Endothelial cell (in vitro differentiated cells): ENCODE measurements around the gene SEZ6. TPM values are rescaled to one million over a fixed set of nuclear protein-coding genes. Genes with fewer than 3 reads are reported as not detected.

Experiments used
- DNase-seq: peaks from one replicate; pipeline ENCODE4 v3.0.0; 2021; ENCODE audit warnings: low spot score
- H3K27ac Mint-ChIP-seq: one replicate; pipeline ENCODE4 v1.8.0; 2021; ENCODE audit warnings: mixed read lengths, inconsistent platforms; ENCODE audit not compliant: unreplicated experiment
- H3K27me3 Mint-ChIP-seq: one replicate; pipeline ENCODE4 v1.8.0; 2021; ENCODE audit warnings: mild to moderate bottlenecking, moderate library complexity, mixed read lengths, inconsistent platforms; ENCODE audit not compliant: unreplicated experiment
- H3K36me3 Mint-ChIP-seq: one replicate; pipeline ENCODE4 v1.8.0; 2021; ENCODE audit warnings: mild to moderate bottlenecking, low read depth, mixed read lengths, inconsistent platforms; ENCODE audit not compliant: unreplicated experiment
- H3K4me1 Mint-ChIP-seq: one replicate; pipeline ENCODE4 v1.8.0; 2021; ENCODE audit warnings: mild to moderate bottlenecking, mixed read lengths, inconsistent platforms; ENCODE audit not compliant: unreplicated experiment
- H3K4me3 Mint-ChIP-seq: one replicate; pipeline ENCODE4 v1.8.0; 2021; ENCODE audit warnings: mild to moderate bottlenecking, mixed read lengths, inconsistent platforms; ENCODE audit not compliant: unreplicated experiment
- H3K9me3 Mint-ChIP-seq: one replicate; pipeline ENCODE4 v1.8.0; 2021; ENCODE audit warnings: mixed read lengths, inconsistent platforms; ENCODE audit not compliant: unreplicated experiment
- total RNA-seq: library from RNA; stranded (reverse); fragmentation: NEBNext Ultra II Directional; extraction: Animal tissue kit (Norgen Biotek cat#: 25700); gene quantifications from one replicate; pipeline ENCODE4 v1.2.1, GENCODE V29; 2021; ENCODE audit not compliant: unreplicated experiment
- TF ChIP-seq, protein P1 (sequence below): fragments of 200-600 bp; sonication (generic); IDR thresholded peaks from one replicate; pipeline ENCODE4 v1.5.0; 2021; ENCODE audit warnings: antibody characterized with exemption; ENCODE audit not compliant: unreplicated experiment

The SEZ6 gene
- total RNA-seq, 1 donor from 2014 or later, result 0.10 TPM

DNA sequence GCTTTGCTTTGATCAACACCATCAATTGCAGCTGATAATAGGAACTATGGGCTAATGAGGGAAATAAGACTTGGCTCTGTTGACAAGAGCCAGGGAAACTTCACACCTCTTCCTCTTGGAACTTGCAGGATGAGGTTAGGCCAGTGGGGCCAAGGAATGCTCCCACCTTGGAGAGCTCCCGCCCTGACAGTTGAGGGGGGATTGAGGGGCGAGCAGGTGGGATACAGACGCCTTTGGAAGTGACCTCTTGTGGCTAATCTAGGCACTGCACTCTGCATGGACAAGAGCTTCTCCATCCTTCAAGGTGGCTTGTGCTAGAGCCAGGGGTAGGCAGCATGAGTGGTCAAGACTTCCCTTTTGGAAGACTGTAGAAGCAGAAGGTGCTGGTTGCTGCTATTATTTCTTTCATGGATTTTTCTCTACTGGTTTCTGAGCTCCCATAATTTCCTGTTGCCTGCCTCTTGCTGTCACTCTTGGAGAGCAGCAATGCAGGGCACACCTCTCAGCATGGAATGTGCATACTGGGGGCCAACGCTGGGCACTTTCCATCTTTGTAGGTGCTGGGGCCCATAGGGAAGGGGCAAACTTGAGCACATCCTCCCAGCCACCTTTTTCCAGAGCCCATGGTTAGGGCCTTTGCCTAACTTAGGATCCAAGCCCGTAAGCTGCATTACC lies 52.3 kb downstream of the SEZ6 start:
- H3K4me3 Mint-ChIP-seq, result no peak overlapping the region
- H3K9me3 Mint-ChIP-seq, result no peaks in the 10 kb centered on the region
- DNase-seq, result peak; percentile 71
- TF ChIP-seq, protein P1, sequence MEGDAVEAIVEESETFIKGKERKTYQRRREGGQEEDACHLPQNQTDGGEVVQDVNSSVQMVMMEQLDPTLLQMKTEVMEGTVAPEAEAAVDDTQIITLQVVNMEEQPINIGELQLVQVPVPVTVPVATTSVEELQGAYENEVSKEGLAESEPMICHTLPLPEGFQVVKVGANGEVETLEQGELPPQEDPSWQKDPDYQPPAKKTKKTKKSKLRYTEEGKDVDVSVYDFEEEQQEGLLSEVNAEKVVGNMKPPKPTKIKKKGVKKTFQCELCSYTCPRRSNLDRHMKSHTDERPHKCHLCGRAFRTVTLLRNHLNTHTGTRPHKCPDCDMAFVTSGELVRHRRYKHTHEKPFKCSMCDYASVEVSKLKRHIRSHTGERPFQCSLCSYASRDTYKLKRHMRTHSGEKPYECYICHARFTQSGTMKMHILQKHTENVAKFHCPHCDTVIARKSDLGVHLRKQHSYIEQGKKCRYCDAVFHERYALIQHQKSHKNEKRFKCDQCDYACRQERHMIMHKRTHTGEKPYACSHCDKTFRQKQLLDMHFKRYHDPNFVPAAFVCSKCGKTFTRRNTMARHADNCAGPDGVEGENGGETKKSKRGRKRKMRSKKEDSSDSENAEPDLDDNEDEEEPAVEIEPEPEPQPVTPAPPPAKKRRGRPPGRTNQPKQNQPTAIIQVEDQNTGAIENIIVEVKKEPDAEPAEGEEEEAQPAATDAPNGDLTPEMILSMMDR, result peak; percentile 88
- H3K27ac Mint-ChIP-seq, result no peak overlapping the region
- peaks cover under 1% of the 10 kb centered on the region for H3K4me1 Mint-ChIP-seq
- peaks cover 2% of the 10 kb centered on the region for H3K27me3 Mint-ChIP-seq
- peaks cover 8% of the 10 kb centered on the region for H3K36me3 Mint-ChIP-seq

GRCh38 chr17:28951991-28952975 lies 53.5 kb downstream of the SEZ6 start:
- H3K36me3 Mint-ChIP-seq, result peaks cover 18% of the 10 kb centered on the region
- H3K9me3 Mint-ChIP-seq, result no peaks in the 10 kb centered on the region
- H3K27me3 Mint-ChIP-seq, result peaks cover 2% of the 10 kb centered on the region
- no peak overlapping the region for H3K4me3 Mint-ChIP-seq
- DNase-seq, result peak; percentile 85
- TF ChIP-seq, protein P1, result no peak
- peaks cover 11% of the 10 kb centered on the region for H3K4me1 Mint-ChIP-seq
- H3K27ac Mint-ChIP-seq, result no peak overlapping the region

GRCh38 chr17:28951428-28951990 lies 54.3 kb downstream of the SEZ6 start, which contains the start of gene PHF12:
Gene PHF12 (minus strand): TSS chr17:28951518. CDS start chr17:28950960, 558 bp downstream.
- Mint-ChIP-seq H3K4me1 (peaks cover 11% of the 10 kb centered on the region), H3K36me3 (peaks cover 18% of the 10 kb centered on the region), H3K9me3 (no peaks in the 10 kb centered on the region), H3K4me3 (peak within 1 kb of the TSS; percentile 94), H3K27me3 (peaks cover 2% of the 10 kb centered on the region), H3K27ac (no peak within 1 kb of the TSS)
- peak; percentile 98 for DNase-seq
- TF ChIP-seq, protein P1, result no peak

GRCh38 chr17:28950752-28951427 lies 54.9 kb downstream of the SEZ6 start:
- peaks cover 2% of the 10 kb centered on the region for H3K27me3 Mint-ChIP-seq
- H3K9me3 Mint-ChIP-seq, result no peaks in the 10 kb centered on the region
- H3K27ac Mint-ChIP-seq, result no peak overlapping the region
- peaks cover 22% of the 10 kb centered on the region for H3K36me3 Mint-ChIP-seq
- peak overlapping the region; percentile 94 for H3K4me3 Mint-ChIP-seq
- peaks cover 16% of the 10 kb centered on the region for H3K4me1 Mint-ChIP-seq
- TF ChIP-seq, protein P1, result no peak
- DNase-seq, result no peak
